Kidney epithelial cell (primary cell): ENCODE measurements around the gene PLAAT5. TPM values are rescaled to one million over a fixed set of nuclear protein-coding genes. Genes with fewer than 3 reads are reported as not detected.

Experiments
- DNase-seq: peaks from one replicate; pipeline ENCODE4 v3.0.0-alpha.2; 2010; ENCODE audit warnings: low read depth
- H3K27me3 ChIP-seq: 2 replicates; pipeline ENCODE4 v1.6.0; 2011; ENCODE audit warnings: low read length; ENCODE audit not compliant: control insufficient read depth, insufficient read depth
- H3K36me3 ChIP-seq: 2 replicates; pipeline ENCODE4 v1.5.1; 2011; ENCODE audit warnings: low read length; ENCODE audit not compliant: control insufficient read depth, insufficient read depth
- H3K4me3 ChIP-seq: 2 replicates; pipeline ENCODE4 v1.5.1; 2011; ENCODE audit warnings: low read depth, mild to moderate bottlenecking, control low read depth, low read length
- CTCF ChIP-seq: IDR thresholded peaks from 2 replicates; pipeline ENCODE4 v1.5.1; 2011; ENCODE audit warnings: mild to moderate bottlenecking, moderate library complexity, low read length, control low read depth, inconsistent platforms; ENCODE audit not compliant: insufficient read depth, poor library complexity, severe bottlenecking
- total RNA-seq: library from RNA; depleted of rRNA; stranded (reverse); fragments of >200 nt; gene quantifications from 2 replicates; pipeline ENCODE4 v1.2.3, GENCODE V29; 2015

PLAAT5 gene
- total RNA-seq: 0.14 and 0.17 TPM in 2 replicates

GRCh38 chr11:63490551-63491239 lies at the start of gene PLAAT5:
PLAAT5 (minus strand) TSS chr11:63491167; CDS start chr11:63491034, 133 bp downstream.
- no peaks in the 10 kb centered on the region for H3K27me3 ChIP-seq
- H3K36me3 ChIP-seq: no peaks in the 10 kb centered on the region
- DNase-seq: no peak
- H3K4me3 ChIP-seq: peak within 1 kb of the TSS; percentile 21
- no peak for TF ChIP-seq CTCF

GRCh38 chr11:63537293-63538101 lies 46.5 kb upstream of the PLAAT5 start:
- Histone ChIP-seq H3K4me3 (no peak overlapping the region), H3K27me3 (no peaks in the 10 kb centered on the region), H3K36me3 (peaks cover 2% of the 10 kb centered on the region)
- no peak for TF ChIP-seq CTCF
- no peak for DNase-seq

- Histone ChIP-seq H3K27me3 (no peaks in the 10 kb centered on the region), H3K4me3 (peak within 1 kb of the TSS; percentile 9), H3K36me3 (peaks cover 2% of the 10 kb centered on the region)
- peak; percentile 31 for DNase-seq
- no peak for TF ChIP-seq CTCF
Observed at GRCh38 chr11:63536669-63537292, 45.8 kb upstream of the PLAAT5 start, which contains the start of gene PLAAT4. PLAAT4 (plus strand) TSS chr11:63536808; CDS start chr11:63536869, 61 bp downstream.

- H3K4me3 ChIP-seq: no peak overlapping the region
- DNase-seq: no peak
- TF ChIP-seq CTCF: no peak
Observed at GRCh38 chr11:63535734-63536133, 44.8 kb upstream of the PLAAT5 start.

GRCh38 chr11:63534895-63535461 lies 44.0 kb upstream of the PLAAT5 start:
- Histone ChIP-seq H3K4me3 (no peak overlapping the region), H3K36me3 (peaks cover 2% of the 10 kb centered on the region), H3K27me3 (no peaks in the 10 kb centered on the region)
- no peak for TF ChIP-seq CTCF
- no peak for DNase-seq

More at GRCh38 chr11:63535734-63536133, 44.8 kb upstream of the PLAAT5 start:
- Histone ChIP-seq H3K27me3 (no peaks in the 10 kb centered on the region), H3K36me3 (peaks cover 2% of the 10 kb centered on the region)
